Activated CD4-positive, alpha-beta T cell treated with anti-CD3 and anti-CD28 coated beads, Interleukin-2, amount 10 ng/mL, durations not matched to agents 24 days and 14 days (primary cell): Measurements from ENCODE around the gene CSNK1D. TPM values are rescaled to one million over a fixed set of nuclear protein-coding genes. Genes with fewer than 3 reads are reported as not detected.

Experiments
- DNase-seq: peaks from one replicate; pipeline ENCODE4 v3.0.0; 2022
- H3K27ac Mint-ChIP-seq: one replicate; pipeline ENCODE4 v1.8.0; 2022; ENCODE audit warnings: mild to moderate bottlenecking, mixed read lengths
- H3K27me3 Mint-ChIP-seq: one replicate; pipeline ENCODE4 v1.8.0; 2022; ENCODE audit warnings: mixed read lengths
- H3K36me3 Mint-ChIP-seq: one replicate; pipeline ENCODE4 v1.8.0; 2022; ENCODE audit warnings: low read depth, mild to moderate bottlenecking, mixed read lengths
- H3K4me1 Mint-ChIP-seq: one replicate; pipeline ENCODE4 v1.8.0; 2021; ENCODE audit warnings: mixed read lengths
- H3K4me3 Mint-ChIP-seq: one replicate; pipeline ENCODE4 v1.8.0; 2022; ENCODE audit warnings: mild to moderate bottlenecking, moderate library complexity, mixed read lengths
- H3K9me3 Mint-ChIP-seq: one replicate; pipeline ENCODE4 v1.8.0; 2021; ENCODE audit warnings: mixed read lengths
- intact Hi-C: fragments of 100-400 bp; cut with micrococcal nuclease; formaldehyde crosslinking; loops from one replicate; pipeline ENCODE4 v1.15.1; 2023
- total RNA-seq: library from RNA; stranded (reverse); gene quantifications from 2 replicates; pipeline ENCODE4 v1.2.3, GENCODE V29; 2022

CSNK1D gene
- 137 and 146 TPM in 2 replicates for total RNA-seq

- Mint-ChIP-seq H3K9me3 (no peaks in the 10 kb centered on the region), H3K36me3 (peaks cover 37% of the 10 kb centered on the region), H3K27me3 (peaks cover 2% of the 10 kb centered on the region), H3K4me1 (peaks cover 35% of the 10 kb centered on the region), H3K4me3 (peak within 1 kb of the TSS; percentile 88), H3K27ac (peak within 1 kb of the TSS; percentile 100)
- peak; percentile 97 for DNase-seq
- intact Hi-C loops = loop anchor here (1.0 to 5.0 kb wide), 3 partner anchors 19 to 48 kb away; no protein-coding TSS in a partner anchor
Observed at GRCh38 chr17:82273327-82274133, at the start of gene CSNK1D. Gene CSNK1D, minus strand, starts transcription at chr17:82273700. Its CDS starts 319 bp downstream, at chr17:82273381.

GRCh38 chr17:82322526-82323453 lies 49.3 kb upstream of the CSNK1D start:
- no peak for DNase-seq
- intact Hi-C loops = no loop called here
- Mint-ChIP-seq H3K4me3 (peak overlapping the region; percentile 83), H3K27ac (peak overlapping the region; percentile 94), H3K9me3 (no peaks in the 10 kb centered on the region), H3K27me3 (no peaks in the 10 kb centered on the region), H3K4me1 (peaks cover 29% of the 10 kb centered on the region), H3K36me3 (peaks cover 15% of the 10 kb centered on the region)

- intact Hi-C loops = loop anchor here (1.0 to 2.0 kb wide), 4 partner anchors 16 to 77 kb away; partner anchors contain the start of gene CSNK1D
- H3K4me1 Mint-ChIP-seq = peaks cover 29% of the 10 kb centered on the region
- H3K4me3 Mint-ChIP-seq = peak overlapping the region; percentile 83
- no peaks in the 10 kb centered on the region for H3K9me3 Mint-ChIP-seq
- peak overlapping the region; percentile 94 for H3K27ac Mint-ChIP-seq
- peaks cover 17% of the 10 kb centered on the region for H3K36me3 Mint-ChIP-seq
- H3K27me3 Mint-ChIP-seq = no peaks in the 10 kb centered on the region
- DNase-seq = peak; percentile 64
Observed at GRCh38 chr17:82321947-82322466, 48.5 kb upstream of the CSNK1D start.

- Mint-ChIP-seq H3K27ac (peak overlapping the region; percentile 94), H3K9me3 (no peaks in the 10 kb centered on the region)
- intact Hi-C loops = loop anchor here (1.0 to 2.0 kb wide), 4 partner anchors 15 to 76 kb away; partner anchors contain the start of gene CSNK1D
Observed at GRCh38 chr17:82320956-82321927, 47.7 kb upstream of the CSNK1D start.

GRCh38 chr17:82320140-82320840 lies 46.8 kb upstream of the CSNK1D start:
- peaks cover 31% of the 10 kb centered on the region for H3K36me3 Mint-ChIP-seq

More at GRCh38 chr17:82320956-82321927, 47.7 kb upstream of the CSNK1D start:
- Mint-ChIP-seq H3K36me3 (peaks cover 22% of the 10 kb centered on the region), H3K27me3 (no peaks in the 10 kb centered on the region), H3K4me3 (peak overlapping the region; percentile 83), H3K4me1 (peaks cover 31% of the 10 kb centered on the region)
- peak; percentile 93 for DNase-seq

GRCh38 chr17:82319619-82320062 lies 46.1 kb upstream of the CSNK1D start:
- intact Hi-C loops = loop anchor here (2.0 kb wide), 1 partner anchor 75 kb away; no protein-coding TSS in a partner anchor
- Mint-ChIP-seq H3K4me1 (peaks cover 30% of the 10 kb centered on the region), H3K9me3 (no peaks in the 10 kb centered on the region), H3K27ac (no peak overlapping the region), H3K36me3 (peaks cover 31% of the 10 kb centered on the region), H3K27me3 (no peaks in the 10 kb centered on the region), H3K4me3 (no peak overlapping the region)
- DNase-seq = no peak

More at GRCh38 chr17:82320140-82320840, 46.8 kb upstream of the CSNK1D start:
- intact Hi-C loops = loop anchor here (2.0 kb wide), 1 partner anchor 75 kb away; no protein-coding TSS in a partner anchor
- H3K4me3 Mint-ChIP-seq = peak overlapping the region; percentile 83
- H3K9me3 Mint-ChIP-seq = no peaks in the 10 kb centered on the region
- no peaks in the 10 kb centered on the region for H3K27me3 Mint-ChIP-seq
- H3K4me1 Mint-ChIP-seq = peaks cover 34% of the 10 kb centered on the region
- DNase-seq = no peak
- no peak overlapping the region for H3K27ac Mint-ChIP-seq

GRCh38 chr17:82318772-82319606 lies 45.5 kb upstream of the CSNK1D start:
- no peak for DNase-seq
- Mint-ChIP-seq H3K27ac (no peak overlapping the region), H3K9me3 (no peaks in the 10 kb centered on the region), H3K27me3 (no peaks in the 10 kb centered on the region), H3K4me3 (no peak overlapping the region), H3K4me1 (peaks cover 28% of the 10 kb centered on the region), H3K36me3 (peaks cover 33% of the 10 kb centered on the region)
- intact Hi-C loops = no loop called here

- no peaks in the 10 kb centered on the region for H3K27me3 Mint-ChIP-seq
- intact Hi-C loops = no loop called here
- peaks cover 37% of the 10 kb centered on the region for H3K36me3 Mint-ChIP-seq
- DNase-seq = no peak
- H3K27ac Mint-ChIP-seq = no peak overlapping the region
- no peaks in the 10 kb centered on the region for H3K9me3 Mint-ChIP-seq
- no peak overlapping the region for H3K4me3 Mint-ChIP-seq
- peaks cover 27% of the 10 kb centered on the region for H3K4me1 Mint-ChIP-seq
Observed at GRCh38 chr17:82318169-82318498, 44.6 kb upstream of the CSNK1D start.

GRCh38 chr17:82317394-82318168 lies 44.1 kb upstream of the CSNK1D start, which contains the start of gene CD7:
Gene CD7, minus strand, starts transcription at chr17:82317608. Its CDS starts 113 bp downstream, at chr17:82317495.
- no peaks in the 10 kb centered on the region for H3K27me3 Mint-ChIP-seq
- peaks cover 24% of the 10 kb centered on the region for H3K4me1 Mint-ChIP-seq
- H3K27ac Mint-ChIP-seq = no peak within 1 kb of the TSS
- no peak within 1 kb of the TSS for H3K4me3 Mint-ChIP-seq
- H3K9me3 Mint-ChIP-seq = no peaks in the 10 kb centered on the region
- DNase-seq = peak; percentile 93
- H3K36me3 Mint-ChIP-seq = peaks cover 34% of the 10 kb centered on the region
- intact Hi-C loops = loop anchor here (1.0 kb wide), 2 partner anchors 20 to 81 kb away; no protein-coding TSS in a partner anchor

- DNase-seq = no peak
- Mint-ChIP-seq H3K4me1 (peaks cover 21% of the 10 kb centered on the region), H3K27me3 (no peaks in the 10 kb centered on the region), H3K9me3 (no peaks in the 10 kb centered on the region), H3K27ac (no peak overlapping the region), H3K4me3 (no peak overlapping the region), H3K36me3 (peaks cover 34% of the 10 kb centered on the region)
- intact Hi-C loops = loop anchor here (1.0 kb wide), 2 partner anchors 20 to 81 kb away; no protein-coding TSS in a partner anchor
Observed at GRCh38 chr17:82316651-82317393, 43.3 kb upstream of the CSNK1D start.
